Brain microvascular endothelial cell (primary cell): ENCODE data around the gene NTM.
"Not testable (repeated sequence)": the region's sequence is repeated elsewhere in the genome, so short reads cannot be mapped to it uniquely, and the experiment has no call there.

ENCODE experiments used
- DNase-seq: peaks from one replicate; pipeline ENCODE4 v3.0.0-alpha.2; 2020
- H3K27ac ChIP-seq: fragments of 250-450 bp; sonication (Bioruptor Pico); 2 replicates; pipeline ENCODE4 v1.5.1; 2020; ENCODE audit warnings: mild to moderate bottlenecking, moderate library complexity
- H3K27me3 ChIP-seq: fragments of 250-450 bp; sonication (Bioruptor Pico); replicated peaks from 2 replicates; pipeline ENCODE4 v1.5.1; 2020; ENCODE audit warnings: mild to moderate bottlenecking
- H3K36me3 ChIP-seq: fragments of 250-450 bp; sonication (Bioruptor Pico); replicated peaks from 2 replicates; pipeline ENCODE4 v1.5.1; 2020; ENCODE audit warnings: mild to moderate bottlenecking
- H3K4me3 ChIP-seq: 2 replicates; pipeline ENCODE4 v1.5.1; 2011; ENCODE audit warnings: low read depth, mild to moderate bottlenecking, control low read depth, low read length, moderate library complexity
- in situ Hi-C: cut with HindIII; loops from 2 replicates; pipeline ENCODE4 v1.10.0; 2017; ENCODE audit warnings: low sequenced_read_pairs, low pct_ligation_motif_present
- TF ChIP-seq, protein P1 (sequence below): IDR thresholded peaks from 2 replicates; pipeline ENCODE4 v1.5.1; 2011; ENCODE audit warnings: low read depth, mild to moderate bottlenecking, moderate library complexity, low read length, control low read depth, inconsistent platforms; ENCODE audit errors: missing control alignments

Gene NTM

GRCh38 chr11:131910523-131911387, 540.3 kb downstream of the NTM start:
- Histone ChIP-seq H3K27ac (peak overlapping the region; percentile 92), H3K27me3 (no peaks in the 10 kb centered on the region)
- DNase-seq = peak; percentile 47

DNA sequence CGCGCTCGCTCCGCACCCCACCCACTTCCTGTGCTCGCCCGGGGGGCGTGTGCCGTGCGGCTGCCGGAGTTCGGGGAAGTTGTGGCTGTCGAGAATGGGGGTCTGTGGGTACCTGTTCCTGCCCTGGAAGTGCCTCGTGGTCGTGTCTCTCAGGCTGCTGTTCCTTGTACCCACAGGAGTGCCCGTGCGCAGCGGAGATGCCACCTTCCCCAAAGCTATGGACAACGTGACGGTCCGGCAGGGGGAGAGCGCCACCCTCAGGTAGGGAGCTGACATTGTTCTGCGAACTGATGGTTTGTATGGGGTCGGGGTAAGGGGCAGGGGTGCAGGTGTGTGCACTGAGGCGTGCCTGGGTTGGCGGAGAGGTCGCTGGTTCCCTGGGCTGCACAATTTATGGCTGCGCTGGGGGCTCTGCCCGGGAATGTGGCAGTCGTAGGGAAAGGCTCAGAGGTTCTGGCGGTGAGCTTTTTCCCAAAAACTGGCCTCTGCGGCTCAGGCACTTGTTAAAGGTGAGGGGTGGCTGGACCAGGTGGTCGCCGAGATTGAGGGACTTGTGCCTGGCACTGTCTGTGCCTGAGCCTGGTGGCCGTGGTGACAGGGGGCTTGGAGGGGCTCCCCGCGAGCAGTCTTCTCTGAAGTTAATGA, 541.1 kb downstream of the NTM start:
- H3K4me3 ChIP-seq = peak overlapping the region; percentile 95

More at GRCh38 chr11:131910523-131911387, 540.3 kb downstream of the NTM start:
- TF ChIP-seq, protein P1, sequence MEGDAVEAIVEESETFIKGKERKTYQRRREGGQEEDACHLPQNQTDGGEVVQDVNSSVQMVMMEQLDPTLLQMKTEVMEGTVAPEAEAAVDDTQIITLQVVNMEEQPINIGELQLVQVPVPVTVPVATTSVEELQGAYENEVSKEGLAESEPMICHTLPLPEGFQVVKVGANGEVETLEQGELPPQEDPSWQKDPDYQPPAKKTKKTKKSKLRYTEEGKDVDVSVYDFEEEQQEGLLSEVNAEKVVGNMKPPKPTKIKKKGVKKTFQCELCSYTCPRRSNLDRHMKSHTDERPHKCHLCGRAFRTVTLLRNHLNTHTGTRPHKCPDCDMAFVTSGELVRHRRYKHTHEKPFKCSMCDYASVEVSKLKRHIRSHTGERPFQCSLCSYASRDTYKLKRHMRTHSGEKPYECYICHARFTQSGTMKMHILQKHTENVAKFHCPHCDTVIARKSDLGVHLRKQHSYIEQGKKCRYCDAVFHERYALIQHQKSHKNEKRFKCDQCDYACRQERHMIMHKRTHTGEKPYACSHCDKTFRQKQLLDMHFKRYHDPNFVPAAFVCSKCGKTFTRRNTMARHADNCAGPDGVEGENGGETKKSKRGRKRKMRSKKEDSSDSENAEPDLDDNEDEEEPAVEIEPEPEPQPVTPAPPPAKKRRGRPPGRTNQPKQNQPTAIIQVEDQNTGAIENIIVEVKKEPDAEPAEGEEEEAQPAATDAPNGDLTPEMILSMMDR = no peak
- Histone ChIP-seq H3K4me3 (peak overlapping the region; percentile 95), H3K36me3 (no peaks in the 10 kb centered on the region)
- in situ Hi-C loops = loop anchor here (25.0 kb wide), 2 partner anchors 173 to 202 kb away; no protein-coding TSS in a partner anchor

DNA sequence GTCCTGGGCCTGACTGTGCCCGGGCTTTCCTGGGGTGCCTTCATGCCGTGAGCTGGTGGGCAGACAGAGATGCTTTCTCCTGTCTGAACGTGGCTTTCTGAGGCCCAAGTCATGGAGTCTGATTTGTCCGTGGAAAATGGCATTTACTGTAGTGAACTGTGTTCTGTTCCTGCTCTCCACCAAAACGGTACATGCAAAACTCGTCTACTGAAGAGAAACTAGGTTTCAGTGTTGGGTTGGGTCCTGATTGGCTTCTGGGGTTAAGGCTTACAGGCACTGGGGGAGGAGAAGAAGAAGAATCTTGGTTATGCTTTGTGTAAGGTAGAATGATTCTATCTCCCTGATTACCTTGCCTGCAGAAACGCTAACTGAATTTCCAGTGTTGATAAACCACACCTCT, 541.7 kb downstream of the NTM start:
- H3K36me3 ChIP-seq = no peaks in the 10 kb centered on the region
- in situ Hi-C loops = loop anchor here (25.0 kb wide), 2 partner anchors 175 to 200 kb away; no protein-coding TSS in a partner anchor
- peak overlapping the region; percentile 95 for H3K4me3 ChIP-seq
- H3K27ac ChIP-seq = peak overlapping the region; percentile 92
- TF ChIP-seq, protein P1 = no peak
- no peak for DNase-seq
- H3K27me3 ChIP-seq = no peaks in the 10 kb centered on the region

More for the DNA sequence above, 541.1 kb downstream of the NTM start:
- DNase-seq, H3K27me3 ChIP-seq, H3K36me3 ChIP-seq: not testable (repeated sequence)
- TF ChIP-seq, protein P1 = peak; percentile 61
- peak overlapping the region; percentile 92 for H3K27ac ChIP-seq
- in situ Hi-C loops = loop anchor here (25.0 kb wide), 2 partner anchors 174 to 201 kb away; no protein-coding TSS in a partner anchor

DNA sequence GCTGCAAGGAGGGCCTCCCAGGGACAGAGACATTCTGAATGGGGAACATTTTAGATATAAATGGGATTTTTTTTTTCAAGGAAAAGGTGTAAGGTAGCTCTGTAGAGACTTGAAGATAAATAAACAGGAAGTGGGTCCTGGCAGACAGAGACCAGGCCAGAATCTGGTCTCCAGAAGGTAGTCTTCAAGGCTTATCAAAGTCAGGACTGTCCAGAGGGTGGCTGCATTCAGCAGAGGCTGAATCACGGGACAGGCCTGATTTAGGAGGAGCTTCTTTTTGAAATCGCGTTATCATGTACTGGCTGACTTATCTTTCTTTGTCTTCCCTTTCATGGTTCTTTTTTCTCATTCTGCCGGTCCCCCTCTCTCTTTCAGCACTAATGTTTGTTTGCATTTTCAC, 542.9 kb downstream of the NTM start:
- H3K27ac ChIP-seq = peak overlapping the region; percentile 92
- H3K4me3 ChIP-seq = peak overlapping the region; percentile 95
- in situ Hi-C loops = loop anchor here (25.0 kb wide), 2 partner anchors 176 to 199 kb away; no protein-coding TSS in a partner anchor
- H3K36me3 ChIP-seq = no peaks in the 10 kb centered on the region
- TF ChIP-seq, protein P1 = peak; percentile 16
- H3K27me3 ChIP-seq = no peaks in the 10 kb centered on the region
- no peak for DNase-seq

DNA sequence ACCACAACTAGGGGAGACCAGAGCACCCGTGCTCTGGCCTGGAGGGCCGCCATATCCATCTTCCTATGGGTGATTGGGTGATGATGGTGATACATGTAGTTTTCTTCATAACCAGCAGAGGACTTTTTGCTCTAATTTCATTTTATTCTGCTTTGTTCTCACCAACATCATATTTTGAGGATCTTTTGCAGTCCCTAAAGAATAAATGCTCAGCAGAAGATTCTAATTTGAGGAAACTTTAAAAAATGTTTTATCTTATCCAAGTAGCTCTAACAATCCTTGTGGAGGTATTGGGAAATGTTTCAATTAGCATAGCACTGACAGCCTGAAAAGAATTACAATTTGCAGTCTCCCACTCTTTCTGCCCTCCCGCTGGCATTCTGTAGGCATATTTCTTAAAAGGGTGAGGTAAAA, 544.0 kb downstream of the NTM start:
- in situ Hi-C loops = loop anchor here (25.0 kb wide), 2 partner anchors 177 to 198 kb away; no protein-coding TSS in a partner anchor
- Histone ChIP-seq H3K27ac (no peak overlapping the region), H3K36me3 (no peaks in the 10 kb centered on the region), H3K4me3 (no peak overlapping the region), H3K27me3 (no peaks in the 10 kb centered on the region)
- TF ChIP-seq, protein P1 = peak; percentile 51
- no peak for DNase-seq
